Right lobe of liver (tissue), 4 donors: ENCODE results near the gene UTF1.

ENCODE experiments used
- CTCF ChIP-seq, 4 donors: fragments of 200-600 bp in 3 of 4; fragments of 450-650 bp in 1 of 4; IDR thresholded peaks; one replicate each; pipeline versions ENCODE4 v1.5.1 to v1.8.0; 2016 to 2022; ENCODE audit warnings: antibody characterized with exemption in 4 of 4, mild to moderate bottlenecking in 2 of 4
- POLR2A ChIP-seq: fragments of 450-650 bp; IDR thresholded peaks from one replicate; pipeline ENCODE4 v1.6.1; 2017; ENCODE audit warnings: antibody characterized with exemption, mild to moderate bottlenecking
- donor health status: DM: no; HTN: no; CAD: no.
- donor health status: DM: no; HTN: no; CAD: no.
- donor health status: DM: no; HTN: yes; CAD: no.

- TF ChIP-seq CTCF (IDR thresholded peaks at IDR 0.05) (no peak), POLR2A (no peak)
Measured at GRCh38 chr10:133187906-133188681, 41.9 kb upstream of the UTF1 start.
